Endothelial cell (in vitro differentiated cells): ENCODE data around the gene TSSK3. TPM values are rescaled to one million over a fixed set of nuclear protein-coding genes. Genes with fewer than 3 reads are reported as not detected.

Experiments used
- DNase-seq: peaks from one replicate; pipeline ENCODE4 v3.0.0; 2021; ENCODE audit warnings: low spot score
- H3K27ac Mint-ChIP-seq: one replicate; pipeline ENCODE4 v1.8.0; 2021; ENCODE audit warnings: mixed read lengths, inconsistent platforms; ENCODE audit not compliant: unreplicated experiment
- H3K27me3 Mint-ChIP-seq: one replicate; pipeline ENCODE4 v1.8.0; 2021; ENCODE audit warnings: mild to moderate bottlenecking, moderate library complexity, mixed read lengths, inconsistent platforms; ENCODE audit not compliant: unreplicated experiment
- H3K36me3 Mint-ChIP-seq: one replicate; pipeline ENCODE4 v1.8.0; 2021; ENCODE audit warnings: mild to moderate bottlenecking, low read depth, mixed read lengths, inconsistent platforms; ENCODE audit not compliant: unreplicated experiment
- H3K4me1 Mint-ChIP-seq: one replicate; pipeline ENCODE4 v1.8.0; 2021; ENCODE audit warnings: mild to moderate bottlenecking, mixed read lengths, inconsistent platforms; ENCODE audit not compliant: unreplicated experiment
- H3K4me3 Mint-ChIP-seq: one replicate; pipeline ENCODE4 v1.8.0; 2021; ENCODE audit warnings: mild to moderate bottlenecking, mixed read lengths, inconsistent platforms; ENCODE audit not compliant: unreplicated experiment
- H3K9me3 Mint-ChIP-seq: one replicate; pipeline ENCODE4 v1.8.0; 2021; ENCODE audit warnings: mixed read lengths, inconsistent platforms; ENCODE audit not compliant: unreplicated experiment
- total RNA-seq: library from RNA; stranded (reverse); fragmentation: NEBNext Ultra II Directional; extraction: Animal tissue kit (Norgen Biotek cat#: 25700); gene quantifications from one replicate; pipeline ENCODE4 v1.2.1, GENCODE V29; 2021; ENCODE audit not compliant: unreplicated experiment
- TF ChIP-seq, protein P1 (sequence below): fragments of 200-600 bp; sonication (generic); IDR thresholded peaks from one replicate; pipeline ENCODE4 v1.5.0; 2021; ENCODE audit warnings: antibody characterized with exemption; ENCODE audit not compliant: unreplicated experiment

Gene TSSK3
- total RNA-seq, 1 donor from 2014 or later = 0.67 TPM

GRCh38 chr1:32338637-32339145, 23.6 kb upstream of the TSSK3 start:
- Mint-ChIP-seq H3K4me3 (peak overlapping the region; percentile 81), H3K27ac (peak overlapping the region; percentile 90)

DNA sequence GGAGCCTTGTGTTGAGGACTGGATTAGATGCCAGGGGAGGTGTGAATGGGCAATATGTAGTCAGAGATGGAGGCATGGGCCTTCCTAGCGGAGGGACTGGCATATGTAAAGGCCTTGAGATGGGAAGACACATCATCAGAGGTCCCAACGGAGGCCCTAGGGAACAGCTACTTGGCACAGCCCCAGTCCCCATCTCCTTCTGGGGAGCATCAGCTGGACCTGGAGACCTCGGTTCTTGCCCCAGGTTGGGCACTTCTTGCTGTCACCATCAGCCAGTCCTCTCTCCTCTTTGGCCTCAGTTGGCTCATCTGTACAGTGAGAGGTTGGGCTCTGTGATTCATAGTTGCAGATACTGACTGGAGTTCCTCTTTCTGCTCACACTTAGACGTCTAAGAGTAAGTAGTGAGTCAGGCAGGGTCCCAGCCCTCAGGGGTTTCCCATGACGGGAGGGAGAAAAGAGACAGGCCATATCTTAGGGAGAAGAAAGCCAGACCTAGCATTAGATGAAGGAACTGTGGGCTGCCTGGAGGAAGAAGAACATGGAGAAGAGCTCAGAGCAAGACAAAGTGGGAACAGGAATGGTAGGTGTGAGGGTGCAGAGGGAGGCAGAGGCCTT, 22.9 kb upstream of the TSSK3 start:
- Mint-ChIP-seq H3K9me3 (no peaks in the 10 kb centered on the region), H3K4me1 (peaks cover 32% of the 10 kb centered on the region), H3K36me3 (peaks cover 13% of the 10 kb centered on the region), H3K27ac (no peak overlapping the region), H3K27me3 (peaks cover 29% of the 10 kb centered on the region), H3K4me3 (peak overlapping the region; percentile 63)
- TF ChIP-seq, protein P1, sequence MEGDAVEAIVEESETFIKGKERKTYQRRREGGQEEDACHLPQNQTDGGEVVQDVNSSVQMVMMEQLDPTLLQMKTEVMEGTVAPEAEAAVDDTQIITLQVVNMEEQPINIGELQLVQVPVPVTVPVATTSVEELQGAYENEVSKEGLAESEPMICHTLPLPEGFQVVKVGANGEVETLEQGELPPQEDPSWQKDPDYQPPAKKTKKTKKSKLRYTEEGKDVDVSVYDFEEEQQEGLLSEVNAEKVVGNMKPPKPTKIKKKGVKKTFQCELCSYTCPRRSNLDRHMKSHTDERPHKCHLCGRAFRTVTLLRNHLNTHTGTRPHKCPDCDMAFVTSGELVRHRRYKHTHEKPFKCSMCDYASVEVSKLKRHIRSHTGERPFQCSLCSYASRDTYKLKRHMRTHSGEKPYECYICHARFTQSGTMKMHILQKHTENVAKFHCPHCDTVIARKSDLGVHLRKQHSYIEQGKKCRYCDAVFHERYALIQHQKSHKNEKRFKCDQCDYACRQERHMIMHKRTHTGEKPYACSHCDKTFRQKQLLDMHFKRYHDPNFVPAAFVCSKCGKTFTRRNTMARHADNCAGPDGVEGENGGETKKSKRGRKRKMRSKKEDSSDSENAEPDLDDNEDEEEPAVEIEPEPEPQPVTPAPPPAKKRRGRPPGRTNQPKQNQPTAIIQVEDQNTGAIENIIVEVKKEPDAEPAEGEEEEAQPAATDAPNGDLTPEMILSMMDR = no peak
- no peak for DNase-seq

More at GRCh38 chr1:32338637-32339145, 23.6 kb upstream of the TSSK3 start:
- H3K36me3 Mint-ChIP-seq = peaks cover 20% of the 10 kb centered on the region
- no peak for DNase-seq
- H3K27me3 Mint-ChIP-seq = peaks cover 34% of the 10 kb centered on the region
- H3K9me3 Mint-ChIP-seq = no peaks in the 10 kb centered on the region
- peaks cover 38% of the 10 kb centered on the region for H3K4me1 Mint-ChIP-seq
- TF ChIP-seq, protein P1 = no peak

DNA sequence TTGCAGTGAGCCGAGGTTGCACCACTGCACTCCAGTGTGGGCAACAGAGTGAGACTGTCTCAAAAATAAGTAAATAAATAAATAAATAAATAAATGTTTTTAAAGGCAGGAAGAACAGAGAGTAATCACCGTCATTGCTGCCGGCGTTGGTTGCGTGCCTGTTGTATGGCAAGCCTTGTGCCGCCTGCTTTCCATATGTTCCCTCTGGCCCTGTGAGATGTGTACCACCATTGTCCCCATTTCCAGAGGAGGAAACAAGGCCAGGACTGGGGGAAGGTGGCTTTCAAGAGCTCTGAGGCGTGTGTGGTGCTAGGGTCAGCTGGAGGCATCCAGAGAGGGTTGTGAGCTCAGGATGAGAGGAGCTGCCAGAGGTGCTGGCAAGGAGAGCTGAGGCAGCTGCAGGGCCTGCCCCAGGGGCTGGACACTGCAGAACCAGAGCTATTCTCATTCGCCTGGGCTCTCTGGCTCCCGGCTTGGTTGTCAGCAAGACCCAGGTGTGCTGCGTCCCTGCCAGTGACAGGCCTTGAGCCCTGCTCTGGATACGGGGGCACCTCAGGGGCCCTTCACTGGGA, 21.1 kb upstream of the TSSK3 start:
- Mint-ChIP-seq H3K27ac (no peak overlapping the region), H3K4me3 (no peak overlapping the region), H3K4me1 (peaks cover 32% of the 10 kb centered on the region), H3K27me3 (peaks cover 31% of the 10 kb centered on the region), H3K36me3 (peaks cover 13% of the 10 kb centered on the region), H3K9me3 (no peaks in the 10 kb centered on the region)
- TF ChIP-seq, protein P1 = no peak
- DNase-seq = no peak

- TF ChIP-seq, protein P1 = no peak
- Mint-ChIP-seq H3K9me3 (no peaks in the 10 kb centered on the region), H3K36me3 (peaks cover 11% of the 10 kb centered on the region), H3K4me1 (peaks cover 35% of the 10 kb centered on the region), H3K4me3 (no peak overlapping the region), H3K27me3 (peaks cover 29% of the 10 kb centered on the region), H3K27ac (no peak overlapping the region)
- no peak for DNase-seq
Measured at GRCh38 chr1:32341971-32342370, 20.4 kb upstream of the TSSK3 start.

GRCh38 chr1:32342704-32343103, 19.6 kb upstream of the TSSK3 start:
- H3K36me3 Mint-ChIP-seq = peaks cover 11% of the 10 kb centered on the region
- peaks cover 27% of the 10 kb centered on the region for H3K27me3 Mint-ChIP-seq
- H3K4me3 Mint-ChIP-seq = no peak overlapping the region
- DNase-seq = no peak
- TF ChIP-seq, protein P1 = no peak
- H3K27ac Mint-ChIP-seq = no peak overlapping the region
- no peaks in the 10 kb centered on the region for H3K9me3 Mint-ChIP-seq
- H3K4me1 Mint-ChIP-seq = peaks cover 29% of the 10 kb centered on the region
